IMR-90 (cell line): ENCODE results near the gene FAM163A. TPM values are rescaled to one million over a fixed set of nuclear protein-coding genes. Genes with fewer than 3 reads are reported as not detected.
"Not testable (repeated sequence)": the region's sequence is repeated elsewhere in the genome, so short reads cannot be mapped to it uniquely, and the experiment has no call there.

ENCODE experiments used
- ATAC-seq: fragments of 200-7000 bp; cut with Tn5 transposase; 2 replicates; pipeline ENCODE4 v1.9.1; 2020; ENCODE audit warnings: low read depth, mild to moderate bottlenecking, moderate library complexity
- BruUV-seq: library from RNA; stranded (reverse); fragments of 400-500 nt; replicated peaks from 2 replicates; lab custom pipeline; 2021; lab: Mats Ljungman, UMichigan
- CTCF ChIA-PET: fragments of 300-600 bp; formaldehyde crosslinking; extraction: SDS; loops from one replicate; lab custom pipeline; 2021; ENCODE audit warnings: antibody characterized with exemption; lab: Yijun Ruan, JAX
- POLR2A ChIA-PET: fragments of 300-600 bp; sonication (Branson Sonifier 250); formaldehyde crosslinking; loops from one replicate; lab custom pipeline; 2022; ENCODE audit warnings: antibody characterized with exemption; ENCODE audit not compliant: unreplicated experiment; lab: Charles Lee
- DNase-seq: peaks from one replicate; pipeline ENCODE4 v3.0.0; 2013
- H2AFZ ChIP-seq: replicated peaks from 2 replicates; pipeline ENCODE3; 2013; ENCODE audit warnings: low read length, mild to moderate bottlenecking; ENCODE audit not compliant: poor library complexity
- H2AK5ac ChIP-seq: 2 replicates; pipeline ENCODE4 v1.6.1; 2013; ENCODE audit warnings: low read depth, low read length, inconsistent platforms
- H2AK9ac ChIP-seq: replicated peaks from 2 replicates; pipeline ENCODE3; 2013; ENCODE audit warnings: mild to moderate bottlenecking, low read depth, low read length, moderate library complexity; ENCODE audit not compliant: poor library complexity
- H2BK120ac ChIP-seq: 2 replicates; pipeline ENCODE4 v1.6.1; 2013; ENCODE audit warnings: low read depth, low read length, inconsistent platforms
- H2BK15ac ChIP-seq: 3 replicates; pipeline ENCODE4 v1.6.1; 2013; ENCODE audit warnings: low read depth, low read length, inconsistent platforms
- H2BK20ac ChIP-seq: 2 replicates; pipeline ENCODE4 v1.6.1; 2013; ENCODE audit warnings: low read depth, mild to moderate bottlenecking, inconsistent platforms, low read length, moderate library complexity
- H2BK5ac ChIP-seq: 2 replicates; pipeline ENCODE4 v1.6.1; 2013; ENCODE audit warnings: mild to moderate bottlenecking, low read depth, low read length, inconsistent platforms; ENCODE audit not compliant: poor library complexity, severe bottlenecking
- H3K14ac ChIP-seq: replicated peaks from 2 replicates; pipeline ENCODE4 v1.6.1; 2013; ENCODE audit warnings: low read depth, low read length, inconsistent platforms
- H3K18ac ChIP-seq: 2 replicates; pipeline ENCODE4 v1.6.1; 2013; ENCODE audit warnings: low read depth, low read length, control low read depth
- H3K23ac ChIP-seq: 2 replicates; pipeline ENCODE4 v1.6.1; 2013; ENCODE audit warnings: low read depth, low read length, inconsistent platforms
- H3K27ac ChIP-seq: 2 replicates; pipeline ENCODE4 v1.5.1; 2013; ENCODE audit warnings: mild to moderate bottlenecking, control low read depth, low read length; ENCODE audit not compliant: insufficient read depth
- H3K27me3 ChIP-seq: 2 replicates; pipeline ENCODE4 v1.6.1; 2013; ENCODE audit warnings: low read length; ENCODE audit not compliant: control insufficient read depth, insufficient read depth
- H3K36me3 ChIP-seq: 2 replicates; pipeline ENCODE4 v1.6.1; 2013; ENCODE audit warnings: low read length, mixed read lengths; ENCODE audit not compliant: control insufficient read depth, insufficient read depth
- H3K4ac ChIP-seq: 2 replicates; pipeline ENCODE4 v1.6.1; 2013; ENCODE audit warnings: low read depth, low read length, inconsistent platforms
- H3K4me1 ChIP-seq: 2 replicates; pipeline ENCODE4 v1.6.1; 2013; ENCODE audit warnings: low read length, mixed read lengths; ENCODE audit not compliant: control insufficient read depth, insufficient read depth
- H3K4me2 ChIP-seq: 2 replicates; pipeline ENCODE4 v1.6.1; 2013; ENCODE audit warnings: low read depth, mild to moderate bottlenecking, control low read depth, low read length, moderate library complexity
- H3K4me3 ChIP-seq: 2 replicates; pipeline ENCODE4 v1.5.1; 2013; ENCODE audit warnings: low read depth, mild to moderate bottlenecking, control low read depth, low read length, moderate library complexity; ENCODE audit not compliant: insufficient read depth
- H3K56ac ChIP-seq: 2 replicates; pipeline ENCODE4 v1.6.1; 2013; ENCODE audit warnings: low read length, inconsistent platforms; ENCODE audit not compliant: insufficient read depth; ENCODE audit errors: extremely low read depth
- H3K79me1 ChIP-seq, 2 experiments: 2 replicates each; pipeline ENCODE4 v1.6.1; 2013; ENCODE audit warnings: low read length in 2 of 2, inconsistent platforms in 1 of 2, low read depth in 1 of 2
- H3K9ac ChIP-seq: 2 replicates; pipeline ENCODE4 v1.6.1; 2013; ENCODE audit warnings: low read depth, low read length, control low read depth
- H3K9me1 ChIP-seq: 2 replicates; pipeline ENCODE4 v1.6.1; 2013; ENCODE audit warnings: low read length, inconsistent platforms; ENCODE audit not compliant: insufficient read depth
- H3K9me3 ChIP-seq: 2 replicates; pipeline ENCODE4 v1.6.1; 2013; ENCODE audit warnings: low read length; ENCODE audit not compliant: control insufficient read depth, insufficient read depth
- H4K20me1 ChIP-seq: 2 replicates; pipeline ENCODE4 v1.6.1; 2013; ENCODE audit warnings: low read length, inconsistent platforms; ENCODE audit not compliant: insufficient read depth
- H4K5ac ChIP-seq: 2 replicates; pipeline ENCODE4 v1.6.1; 2013; ENCODE audit warnings: mild to moderate bottlenecking, low read depth, low read length, control low read depth
- H4K8ac ChIP-seq, 2 experiments: 2 replicates each; pipeline ENCODE4 v1.6.1; 2013; ENCODE audit warnings: low read depth in 2 of 2, low read length in 2 of 2, control low read depth in 1 of 2, inconsistent platforms in 1 of 2
- H4K91ac ChIP-seq: 2 replicates; pipeline ENCODE4 v1.6.1; 2013; ENCODE audit warnings: low read depth, low read length, inconsistent platforms; ENCODE audit not compliant: insufficient read depth
- BHLHE40 ChIP-seq: fragments of 150-350 bp; IDR thresholded peaks from 2 replicates; pipeline ENCODE4 v1.6.1; 2016; ENCODE audit warnings: mild to moderate bottlenecking, low read depth, low read length
- WGBS, 2 experiments: methylation state at CpG; one replicate each; pipeline versions ENCODE4 v1.1.5 to v1.1.7; 2013; ENCODE audit warnings: missing lambda C conversion rate in 2 of 2; ENCODE audit not compliant: insufficient read length in 1 of 2; ENCODE audit errors: extremely low coverage in 2 of 2; 5-methylcytosine and 5-hydroxymethylcytosine counted together
- dilution Hi-C: fragments of 300-500 bp; cut with HindIII; formaldehyde crosslinking; loops from one replicate; pipeline ENCODE4 v1.14.3; 2018; ENCODE audit warnings: low sequenced_read_pairs; ENCODE audit not compliant: unreplicated experiment
- in situ Hi-C: fragments of 300-500 bp; cut with MboI; formaldehyde crosslinking; loops from 3 replicates; pipeline ENCODE4 v1.14.3; 2019; ENCODE audit warnings: low sequenced_read_pairs, inconsistent platforms, mixed read lengths
- intact Hi-C: fragments of 100-400 bp; cut with micrococcal nuclease; formaldehyde crosslinking; loops from 2 replicates; pipeline ENCODE4 v1.10.0; 2022
- polyA plus RNA-seq, 3 experiments: library from polyadenylated mRNA; depleted of rRNA; stranded (reverse); fragments of >200 nt; gene quantifications; 2 replicates each; pipeline ENCODE4 v1.2.3, GENCODE V29; 2012; ENCODE audit warnings: low replicate concordance in 1 of 3
- total RNA-seq: library from RNA; depleted of rRNA; stranded (reverse); fragments of >200 nt; gene quantifications from 2 replicates; pipeline ENCODE4 v1.2.3, GENCODE V29; 2012
- TF ChIP-seq, protein P1 (sequence below): fragments of 150-350 bp; IDR thresholded peaks from 2 replicates; pipeline ENCODE4 v1.6.1; 2016; ENCODE audit warnings: low read depth, mild to moderate bottlenecking, low read length, moderate library complexity, borderline replicate concordance

The FAM163A gene
- total and polyA plus RNA-seq, 2 of the 4 experiments (the other 2 are of a cell fraction) = not detected

DNA sequence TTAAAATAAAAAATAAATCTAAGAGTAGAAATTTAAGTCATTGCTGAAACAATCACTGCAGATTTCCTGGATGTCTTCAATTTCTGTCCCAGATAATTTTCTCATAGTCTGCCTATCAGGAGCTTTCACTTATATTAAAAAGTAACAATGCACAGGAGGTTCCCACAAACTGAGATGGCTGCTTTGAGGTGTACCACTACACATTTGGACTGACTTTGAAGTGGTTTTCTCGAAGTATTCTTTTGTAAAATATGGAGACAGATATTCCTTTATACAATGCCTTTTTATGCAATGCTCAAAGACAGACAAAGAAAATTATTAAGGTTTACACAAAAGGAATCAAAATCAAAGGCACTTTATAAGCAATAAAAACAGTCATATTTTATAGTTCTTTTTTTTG is 110.0 kb downstream of the FAM163A start:
- H4K5ac ChIP-seq = no peak overlapping the region
- dilution Hi-C loops = no loop called here
- no peak overlapping the region for H3K56ac ChIP-seq
- no peak overlapping the region for H2BK120ac ChIP-seq
- H3K27ac ChIP-seq = no peak overlapping the region
- no peak overlapping the region for H4K8ac ChIP-seq
- no peak overlapping the region for H3K18ac ChIP-seq
- no peak for DNase-seq
- H2AFZ ChIP-seq = no peak overlapping the region
- intact Hi-C loops = no loop called here
- H2BK20ac ChIP-seq = no peak overlapping the region
- no peak overlapping the region for H2AK9ac ChIP-seq
- H3K79me1 ChIP-seq = peaks cover 2 to 6% of the 10 kb centered on the region in 2 experiments; a peak in 1 of 4 replicates
- no TSS peak for BruUV-seq
- POLR2A ChIA-PET = no interaction called here
- no peak for ATAC-seq
- H3K14ac ChIP-seq = no peak overlapping the region
- in situ Hi-C loops = loop anchor here (25.0 kb wide), 1 partner anchor 559 kb away; no protein-coding TSS in a partner anchor
- WGBS, 2 experiments = no CpG with 5 or more reads among the region's 1 CpG
- H4K20me1 ChIP-seq = no peaks in the 10 kb centered on the region
- H3K23ac ChIP-seq = no peak overlapping the region
- no peak overlapping the region for H2AK5ac ChIP-seq
- H4K91ac ChIP-seq = no peak overlapping the region
- H3K4ac ChIP-seq = no peak overlapping the region
- peaks cover 33% of the 10 kb centered on the region for H3K36me3 ChIP-seq
- H3K27me3 ChIP-seq = no peaks in the 10 kb centered on the region
- H3K4me1 ChIP-seq = no peaks in the 10 kb centered on the region
- H3K4me2 ChIP-seq = no peak overlapping the region
- no peak overlapping the region for H3K9ac ChIP-seq
- CTCF ChIA-PET = interaction anchor here (1.6 to 1.9 kb wide), 2 partner anchors 15 to 43 kb away, joined by 4 to 5 read pairs; no protein-coding TSS in a partner anchor
- H3K4me3 ChIP-seq = no peak overlapping the region
- H3K9me1 ChIP-seq = no peaks in the 10 kb centered on the region
- no peak overlapping the region for H2BK15ac ChIP-seq
- TF ChIP-seq, protein P1, sequence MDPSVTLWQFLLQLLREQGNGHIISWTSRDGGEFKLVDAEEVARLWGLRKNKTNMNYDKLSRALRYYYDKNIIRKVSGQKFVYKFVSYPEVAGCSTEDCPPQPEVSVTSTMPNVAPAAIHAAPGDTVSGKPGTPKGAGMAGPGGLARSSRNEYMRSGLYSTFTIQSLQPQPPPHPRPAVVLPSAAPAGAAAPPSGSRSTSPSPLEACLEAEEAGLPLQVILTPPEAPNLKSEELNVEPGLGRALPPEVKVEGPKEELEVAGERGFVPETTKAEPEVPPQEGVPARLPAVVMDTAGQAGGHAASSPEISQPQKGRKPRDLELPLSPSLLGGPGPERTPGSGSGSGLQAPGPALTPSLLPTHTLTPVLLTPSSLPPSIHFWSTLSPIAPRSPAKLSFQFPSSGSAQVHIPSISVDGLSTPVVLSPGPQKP = no peak
- TF ChIP-seq BHLHE40 = no peak
- H3K9me3 ChIP-seq = no peaks in the 10 kb centered on the region
- no peak overlapping the region for H2BK5ac ChIP-seq

GRCh38 chr1:179855831-179856230 is 112.7 kb downstream of the FAM163A start:
- H4K5ac ChIP-seq, H3K23ac ChIP-seq, H3K18ac ChIP-seq, H4K20me1 ChIP-seq, H3K9ac ChIP-seq, H3K4me1 ChIP-seq, DNase-seq, H3K27ac ChIP-seq, ATAC-seq, intact Hi-C loops, POLR2A ChIA-PET, dilution Hi-C loops, BruUV-seq, H4K91ac ChIP-seq, H2BK20ac ChIP-seq, H2BK5ac ChIP-seq, H3K9me1 ChIP-seq, H4K8ac ChIP-seq, H2AK9ac ChIP-seq, H3K4me2 ChIP-seq, H3K56ac ChIP-seq, H3K4me3 ChIP-seq, H3K27me3 ChIP-seq, H2AK5ac ChIP-seq, H3K14ac ChIP-seq, H2BK15ac ChIP-seq, H2AFZ ChIP-seq, H3K4ac ChIP-seq, H3K9me3 ChIP-seq, H2BK120ac ChIP-seq, CTCF ChIA-PET: not testable (repeated sequence)
- WGBS, 2 experiments = no CpG with 5 or more reads among the region's 4 CpGs
- Histone ChIP-seq H3K79me1 (peaks cover 8 to 11% of the 10 kb centered on the region in 2 experiments; a peak in 2 of 4 replicates), H3K36me3 (peaks cover 26% of the 10 kb centered on the region)
- in situ Hi-C loops = loop anchor here (25.0 kb wide), 1 partner anchor 556 kb away; no protein-coding TSS in a partner anchor
